Frontal cortex (tissue), 4 donors: ENCODE results near the gene LSM14B. TPM values are rescaled to one million over a fixed set of nuclear protein-coding genes. Genes with fewer than 3 reads are reported as not detected.
"Not testable (repeated sequence)": the region's sequence is repeated elsewhere in the genome, so short reads cannot be mapped to it uniquely, and the experiment has no call there.

Experiments
- DNase-seq, 2 donors: peaks; one replicate each; pipeline ENCODE4 v3.0.0; 2012; ENCODE audit warnings: low spot score in 2 of 2
- FAIRE-seq: peaks from 2 replicates; lab custom pipeline; 2012; peaks lifted over from hg19 to GRCh38; lab: Jason Lieb, UNC
- total RNA-seq: library from RNA; depleted of rRNA; stranded (reverse); fragments of >200 nt; gene quantifications from one replicate; pipeline ENCODE4 v1.2.3, GENCODE V29; 2014
- donor health status: control.
- donor health status: control.
- donor health status: control.

Gene LSM14B
- 97.8 TPM for total RNA-seq

DNA sequence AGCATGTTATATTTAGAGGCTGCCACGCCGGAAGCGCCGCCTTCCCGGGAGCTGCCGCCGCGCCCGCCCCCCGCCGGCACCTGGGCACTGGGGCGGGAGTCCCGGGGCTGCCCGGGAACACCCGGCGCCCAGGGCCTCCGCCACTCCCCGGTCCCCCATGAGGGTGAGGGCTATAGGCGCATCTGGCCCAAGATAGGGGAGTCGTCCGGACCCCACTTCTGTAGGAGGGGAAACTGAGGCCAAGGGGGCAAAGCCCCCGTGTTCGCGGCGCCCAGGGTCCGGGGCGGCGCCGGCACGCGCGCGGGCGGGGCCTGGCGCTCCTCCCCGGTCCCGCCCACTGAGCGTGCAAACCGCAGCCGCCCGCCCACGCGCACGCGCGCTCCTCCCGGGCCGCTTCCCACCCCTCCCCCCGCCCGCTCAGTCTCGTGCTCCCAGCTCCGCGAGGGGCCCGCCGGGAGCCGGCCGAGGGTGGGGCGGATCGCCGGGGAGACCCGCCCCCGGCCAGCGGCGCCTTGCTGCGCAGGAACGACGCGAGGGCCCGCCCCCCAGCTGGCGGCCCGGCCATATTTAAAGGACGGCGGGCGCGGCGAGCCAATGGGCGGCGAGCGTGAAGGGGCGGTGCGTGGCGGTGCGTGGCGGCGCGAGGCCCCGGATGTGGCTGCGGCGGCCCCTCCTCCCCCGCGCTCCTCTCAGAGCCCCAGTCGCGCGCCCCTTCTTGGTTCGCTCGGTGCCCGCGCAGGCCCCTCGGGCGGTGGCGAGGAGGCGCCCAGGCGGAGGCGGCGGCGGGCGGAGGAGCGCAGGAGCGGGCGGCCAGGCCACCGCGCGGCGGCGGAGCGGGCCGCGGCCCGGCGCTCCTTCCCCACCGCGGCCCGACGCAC is at the start of gene LSM14B:
TSS of gene LSM14B (plus strand) at position 700 of the 878 bp plus-strand sequence. CDS start 192 bp downstream, outside the sequence.
- FAIRE-seq (no peak), DNase-seq (peak; percentile 99 to 100)

DNA sequence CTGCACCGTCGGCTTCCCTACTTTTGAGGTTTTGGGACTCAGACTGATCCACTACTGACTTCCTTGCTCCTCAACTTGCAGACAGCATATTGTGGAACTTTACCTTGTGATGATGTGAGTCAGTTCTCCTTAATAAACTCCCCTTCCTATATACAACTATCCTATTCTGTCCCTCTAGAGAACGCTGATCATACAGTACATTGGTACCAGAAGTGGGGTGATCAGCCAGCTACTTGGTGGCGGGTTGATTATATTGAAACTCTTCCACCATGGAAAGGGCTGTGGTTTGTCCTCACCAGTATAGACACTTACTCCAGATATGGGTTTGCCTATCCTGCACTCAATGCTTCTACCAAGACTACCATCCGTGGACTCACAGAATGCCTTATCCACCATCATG is 49.0 kb upstream of the LSM14B start:
- FAIRE-seq = no peak
- DNase-seq = no peak

DNA sequence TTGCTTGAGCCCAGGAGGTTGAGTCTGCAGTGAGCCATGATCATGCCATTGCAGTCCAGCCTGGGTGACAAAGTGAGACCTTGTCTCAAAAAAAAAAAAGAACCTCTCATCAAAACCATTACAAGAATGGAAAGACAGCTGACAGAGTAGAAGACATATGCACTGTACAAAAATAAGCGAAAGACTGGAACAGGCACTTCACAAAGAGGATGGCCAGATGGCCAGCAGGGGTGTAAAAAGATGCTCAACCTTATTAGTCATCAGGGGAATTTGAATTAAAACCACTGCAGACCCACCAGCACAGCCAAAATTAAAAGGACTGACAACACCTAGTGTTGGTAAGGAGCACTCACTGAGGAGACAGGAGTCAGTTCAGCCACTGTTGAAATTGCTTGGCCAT is 43.1 kb upstream of the LSM14B start:
- DNase-seq = no peak
- FAIRE-seq = no peak

DNA sequence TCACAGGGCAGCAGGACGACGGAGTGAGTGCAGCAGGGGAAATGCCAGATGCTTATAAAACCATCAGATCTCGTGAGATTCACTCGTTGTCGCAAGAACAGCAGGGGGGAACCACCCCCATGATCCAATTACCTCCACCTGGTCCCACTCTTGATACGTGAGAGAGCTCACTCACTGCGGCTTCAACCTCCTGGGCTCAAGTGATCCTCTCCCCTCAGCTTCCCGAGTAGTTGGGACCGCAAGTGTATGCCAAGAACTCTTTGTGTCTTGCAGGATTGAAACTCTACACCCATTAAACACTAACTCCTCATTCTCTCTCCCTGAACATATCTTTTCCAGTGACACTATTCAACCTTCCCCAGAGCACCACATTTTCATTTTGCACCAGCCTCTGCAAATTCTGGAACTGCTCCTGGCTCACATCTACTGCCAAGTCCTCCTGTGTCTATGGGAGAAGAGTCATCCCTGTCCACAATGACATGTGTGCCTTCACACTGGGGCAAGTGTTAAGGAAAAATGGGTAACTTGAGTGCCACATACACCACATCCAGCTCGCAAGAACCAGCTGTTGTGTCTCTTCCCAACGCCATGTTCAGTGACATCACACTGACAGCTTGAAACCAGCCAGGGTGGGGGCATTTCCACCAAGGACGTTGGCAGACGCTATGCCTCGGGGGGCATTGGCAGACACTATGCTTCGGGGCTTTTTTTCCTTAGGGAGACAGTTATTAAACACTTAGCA is 41.9 kb upstream of the LSM14B start:
- DNase-seq (no peak), FAIRE-seq (no peak)

DNA sequence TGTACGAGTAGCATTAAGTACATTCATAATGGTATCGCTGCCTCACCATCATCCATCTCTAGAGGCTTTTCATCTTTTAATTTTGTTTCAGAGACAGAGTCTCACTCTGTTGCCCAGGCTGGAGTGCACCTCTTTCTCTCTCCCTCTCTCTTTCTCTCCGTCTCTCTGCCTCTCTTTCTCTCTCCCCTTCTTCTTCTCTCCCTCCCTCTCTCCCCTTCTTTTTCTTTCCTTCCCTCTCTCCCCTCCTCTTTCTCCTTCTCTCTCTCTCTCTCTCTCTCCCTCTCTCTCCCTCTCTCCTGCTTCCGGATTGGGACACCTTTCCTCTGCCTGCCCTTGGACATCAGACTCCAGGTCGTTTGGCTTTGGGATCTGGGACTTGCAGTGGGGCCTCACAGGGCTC is 39.0 kb upstream of the LSM14B start:
- FAIRE-seq = no peak
- no peak for DNase-seq

DNA sequence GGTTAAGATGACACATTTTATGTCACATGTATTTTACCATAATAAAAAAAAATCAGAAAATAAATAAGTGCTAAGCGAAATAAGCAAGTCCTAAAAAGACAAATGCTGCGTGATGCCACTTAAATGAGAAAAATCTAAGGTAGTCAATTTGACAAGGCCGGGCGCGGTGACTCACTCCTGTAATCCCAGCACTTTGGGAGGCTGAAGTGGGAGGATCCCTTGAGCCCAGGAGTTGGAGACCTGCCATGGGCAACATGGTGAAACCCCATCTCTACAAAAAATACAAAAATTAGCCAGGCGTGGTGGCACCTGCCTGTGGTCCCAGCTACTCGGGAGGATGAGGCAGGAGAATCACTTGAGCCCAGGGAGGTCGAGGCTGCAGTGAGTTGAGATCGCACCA is 38.1 kb upstream of the LSM14B start:
- DNase-seq, FAIRE-seq: not testable (repeated sequence)

DNA sequence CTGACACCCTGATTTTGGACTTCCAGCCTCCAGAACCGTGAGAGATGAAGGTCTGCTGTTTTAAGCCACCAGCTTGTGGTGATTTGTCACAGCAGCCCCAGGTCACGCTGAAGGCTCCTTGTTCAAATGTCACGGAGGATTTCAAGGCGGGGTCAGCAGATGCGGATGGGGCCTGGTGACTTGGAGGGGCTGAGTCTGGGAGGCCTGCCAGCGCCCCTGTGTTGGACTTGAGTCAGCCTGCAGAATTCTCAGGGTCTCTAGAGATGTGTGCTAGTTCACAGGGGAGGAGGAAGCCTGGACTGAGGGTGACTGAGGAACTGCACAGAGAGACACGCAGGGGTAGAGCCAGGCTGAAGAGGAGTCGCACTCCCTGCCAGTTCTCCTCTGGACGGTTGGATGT is 37.1 kb upstream of the LSM14B start:
- FAIRE-seq = no peak

DNA sequence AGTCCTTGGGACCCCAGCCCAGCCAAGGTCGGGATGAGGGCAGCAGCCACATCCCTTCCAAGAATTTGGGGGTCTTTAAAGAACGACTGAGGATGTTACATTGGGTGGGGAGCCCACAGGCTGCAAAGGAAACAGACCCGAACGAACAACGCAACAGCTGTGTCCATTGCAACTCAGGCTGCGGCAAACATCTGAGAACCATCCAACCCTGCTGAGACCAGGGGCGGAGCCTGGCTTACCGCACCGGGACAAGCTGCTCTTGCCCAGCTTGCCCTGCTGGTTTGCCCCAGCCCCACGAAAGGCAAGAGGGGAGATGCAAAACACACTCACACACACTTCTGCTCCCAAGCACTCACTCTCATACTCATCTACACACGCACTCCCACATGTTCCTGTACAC is 35.0 kb upstream of the LSM14B start:
- DNase-seq = no peak

More for the DNA sequence above, 37.1 kb upstream of the LSM14B start:
- DNase-seq = no peak

DNA sequence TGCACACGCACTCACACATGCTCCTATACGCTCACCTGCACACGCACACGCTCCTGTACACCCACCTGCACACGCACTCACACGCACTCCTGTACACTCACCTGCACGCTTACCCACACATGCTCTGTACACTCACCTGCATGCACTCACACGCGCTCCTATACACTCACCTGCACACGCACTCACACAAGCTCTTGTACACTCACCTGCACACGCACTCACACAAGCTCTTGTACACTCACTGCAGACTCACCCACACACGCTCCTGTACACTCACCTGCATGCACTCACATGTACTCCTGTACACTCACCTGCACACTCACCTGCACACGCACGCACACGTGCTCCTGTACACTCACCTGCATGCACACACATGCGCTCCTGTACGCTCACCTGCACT is 34.6 kb upstream of the LSM14B start:
- no peak for DNase-seq
- FAIRE-seq = no peak

More for the DNA sequence above, 35.0 kb upstream of the LSM14B start:
- no peak for FAIRE-seq

DNA sequence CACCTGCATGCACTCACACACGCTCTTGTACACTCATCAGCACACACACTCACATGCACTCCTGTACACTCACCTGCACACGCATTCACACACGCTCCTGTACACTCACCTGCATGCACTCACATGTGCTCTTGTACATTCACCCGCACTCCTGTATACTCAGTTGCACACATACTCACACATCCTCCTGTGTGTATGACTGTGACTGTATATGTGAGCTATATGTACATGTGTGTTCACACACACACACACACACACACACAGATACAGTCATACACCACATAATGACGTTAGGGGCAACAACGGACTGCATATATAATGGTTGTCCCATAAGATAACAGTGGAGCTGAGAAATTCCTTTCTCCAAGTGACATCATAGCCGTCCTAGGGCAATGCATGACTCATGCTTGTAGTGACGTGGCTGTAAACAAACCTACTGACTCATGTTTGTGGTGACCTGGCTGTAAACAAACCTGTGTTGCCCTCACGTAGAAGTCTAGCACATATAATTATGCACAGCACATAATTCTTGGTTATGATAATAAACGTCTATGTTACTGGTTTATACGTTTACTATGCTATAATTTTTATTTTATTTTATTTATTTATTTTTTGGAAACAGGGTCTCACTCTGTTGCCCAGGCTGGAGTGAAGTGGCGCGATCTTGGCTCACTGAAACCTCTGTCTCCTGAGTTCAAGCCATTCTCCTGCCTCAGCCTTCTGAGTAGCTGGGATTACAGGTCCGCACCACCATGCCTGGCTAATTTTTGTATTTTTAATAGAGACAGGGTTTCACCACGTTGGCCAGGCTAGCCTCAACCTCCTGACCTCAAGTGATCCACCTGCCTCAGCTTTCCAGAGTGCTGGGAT is 33.8 kb upstream of the LSM14B start:
- FAIRE-seq = no peak
- no peak for DNase-seq

DNA sequence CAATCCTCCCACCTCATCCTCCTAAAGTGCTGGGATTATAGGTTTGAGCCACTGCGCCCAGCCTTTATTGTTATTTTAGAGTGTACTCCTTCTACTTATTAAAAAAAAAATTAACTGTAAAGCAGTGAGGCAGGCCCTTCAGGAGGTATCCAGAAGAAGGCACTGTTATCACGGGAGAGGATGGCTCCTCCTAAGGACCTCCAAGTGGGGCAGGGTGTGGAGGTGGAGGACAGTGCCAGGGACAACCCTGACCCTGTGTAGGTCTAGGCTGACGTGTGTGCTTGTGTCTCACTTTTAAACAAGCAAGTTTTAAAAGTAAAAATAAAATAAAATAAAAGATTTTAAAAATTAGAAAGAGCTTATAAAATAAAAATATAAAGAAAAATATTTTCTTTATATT is 32.9 kb upstream of the LSM14B start:
- FAIRE-seq = no peak

DNA sequence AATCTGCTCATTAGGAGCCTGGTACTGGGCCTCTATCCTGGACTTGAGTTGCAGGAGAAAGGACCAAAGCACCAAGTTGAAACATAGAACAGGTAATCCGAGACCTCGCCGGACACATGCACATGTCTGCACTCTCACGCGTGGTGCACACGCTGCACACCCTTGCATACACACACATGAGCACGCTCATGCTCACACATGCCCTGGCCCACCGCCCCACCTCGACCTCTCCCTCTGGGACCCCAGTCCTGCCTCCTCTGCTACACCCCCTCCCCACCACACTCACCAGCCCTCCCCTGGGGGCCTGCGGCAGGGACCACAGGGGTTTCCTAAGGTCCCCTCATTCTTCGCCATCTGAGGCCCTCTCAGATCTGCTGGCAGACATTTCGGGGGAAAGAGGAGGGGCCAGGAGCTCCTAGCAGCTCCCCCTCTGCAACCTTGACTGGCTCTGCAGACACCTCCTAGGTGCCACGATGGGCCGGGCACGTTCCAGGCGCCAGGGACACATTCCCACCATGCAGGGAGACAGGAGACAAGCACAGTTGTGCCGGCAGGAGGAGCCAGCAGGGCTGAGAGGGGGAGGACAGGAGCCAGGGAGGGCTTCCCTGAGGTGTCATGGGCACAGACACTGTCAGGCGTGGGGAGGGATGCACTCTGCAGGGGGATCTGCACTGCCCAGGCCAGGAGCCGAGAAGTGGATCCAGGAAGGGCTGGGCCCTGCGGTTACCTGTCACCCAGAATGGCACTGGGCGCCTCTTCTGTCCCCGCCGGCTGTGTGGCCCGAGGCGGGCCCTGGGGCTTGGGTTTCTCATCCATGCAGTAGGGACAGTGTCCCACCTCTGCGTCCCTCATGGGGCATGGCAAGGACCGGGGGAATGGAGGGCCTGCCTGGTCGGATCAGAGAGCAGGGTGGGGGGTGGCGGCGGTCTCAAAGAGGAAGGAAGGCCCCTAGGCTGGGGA is 25.6 kb upstream of the LSM14B start:
- DNase-seq (no peak), FAIRE-seq (no peak)

More for the DNA sequence above, 32.9 kb upstream of the LSM14B start:
- DNase-seq = no peak

DNA sequence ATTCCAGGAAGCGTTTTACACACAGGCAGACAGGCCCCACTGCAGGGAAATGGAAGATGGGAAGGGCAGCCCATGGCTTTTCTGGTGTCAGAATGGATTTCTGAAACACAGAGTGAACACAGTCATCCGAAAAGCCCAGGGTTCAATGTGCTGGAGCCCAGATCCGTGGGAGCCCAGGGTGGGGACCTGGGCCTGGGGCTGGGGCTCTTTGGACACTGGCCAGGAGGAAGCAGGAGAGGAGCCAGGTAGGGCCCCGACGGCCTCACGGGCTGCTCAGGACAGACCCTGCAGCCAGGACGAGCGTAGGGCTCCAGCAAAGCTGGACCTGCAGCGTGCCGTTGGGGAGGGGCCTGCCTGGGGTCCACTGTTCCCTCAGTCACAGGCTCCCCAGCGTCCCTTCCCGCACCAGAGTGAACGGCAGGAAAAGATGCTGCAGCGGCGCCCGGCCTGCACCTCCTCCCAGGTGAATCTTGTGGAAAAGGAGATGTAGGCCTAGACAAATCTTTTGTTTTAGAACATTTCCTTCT is 24.3 kb upstream of the LSM14B start:
- FAIRE-seq (no peak), DNase-seq (no peak)

DNA sequence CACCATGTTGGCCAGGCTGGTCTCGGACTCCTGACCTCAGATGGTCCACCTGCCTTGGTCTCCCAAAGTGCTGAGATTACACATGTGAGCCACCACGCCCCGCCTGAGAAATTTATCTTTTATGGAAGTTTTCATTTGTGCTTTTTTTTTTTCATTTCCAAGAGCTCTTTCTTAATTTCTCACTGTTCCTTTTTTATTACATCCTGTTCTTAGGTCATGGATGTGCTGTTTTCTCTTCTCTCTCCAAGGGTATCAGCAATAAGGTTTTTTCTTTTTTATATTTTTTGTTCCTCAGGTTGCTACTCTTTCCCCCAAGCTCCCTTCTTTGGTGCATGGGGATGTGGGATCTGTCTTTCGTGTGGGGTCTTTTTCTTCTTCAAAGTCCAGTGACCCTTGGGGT is 21.2 kb upstream of the LSM14B start:
- DNase-seq = no peak
- FAIRE-seq = no peak

DNA sequence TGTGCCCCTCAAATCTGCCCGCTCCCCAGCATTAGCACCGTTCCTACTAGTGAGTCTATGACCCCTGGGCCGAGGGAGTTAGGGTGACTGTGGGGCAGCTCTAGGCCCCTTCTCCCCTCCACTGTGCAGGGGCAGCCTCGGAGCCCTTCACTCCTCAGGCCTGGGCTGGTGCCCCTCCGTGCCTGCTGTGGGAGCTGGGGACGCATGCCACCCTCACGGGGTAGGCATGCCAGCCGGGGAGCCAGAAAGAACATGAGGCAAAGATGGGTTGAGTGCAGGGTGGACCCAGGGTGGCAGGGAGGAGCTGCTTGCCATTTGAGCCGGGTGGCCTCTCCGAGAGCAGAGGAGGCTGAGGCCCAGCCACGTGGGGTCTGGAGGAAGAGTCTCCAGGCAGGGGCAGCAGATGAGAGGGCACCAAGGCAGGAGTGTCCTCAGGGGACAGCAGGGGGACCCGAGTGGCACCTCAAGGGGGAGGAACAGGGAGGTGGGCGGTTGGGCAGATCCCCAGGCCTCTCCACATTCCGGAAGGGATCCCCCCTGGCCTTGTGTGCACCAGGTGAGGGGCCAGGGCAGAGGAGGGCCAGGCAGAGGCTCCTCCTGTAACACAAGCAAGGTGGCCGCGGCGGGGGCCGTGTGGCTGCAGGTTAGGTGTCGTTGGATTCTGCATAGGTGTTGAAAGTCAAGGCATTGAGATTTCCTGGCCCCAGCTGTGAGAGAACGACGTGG is 18.6 kb upstream of the LSM14B start:
- FAIRE-seq = no peak

DNA sequence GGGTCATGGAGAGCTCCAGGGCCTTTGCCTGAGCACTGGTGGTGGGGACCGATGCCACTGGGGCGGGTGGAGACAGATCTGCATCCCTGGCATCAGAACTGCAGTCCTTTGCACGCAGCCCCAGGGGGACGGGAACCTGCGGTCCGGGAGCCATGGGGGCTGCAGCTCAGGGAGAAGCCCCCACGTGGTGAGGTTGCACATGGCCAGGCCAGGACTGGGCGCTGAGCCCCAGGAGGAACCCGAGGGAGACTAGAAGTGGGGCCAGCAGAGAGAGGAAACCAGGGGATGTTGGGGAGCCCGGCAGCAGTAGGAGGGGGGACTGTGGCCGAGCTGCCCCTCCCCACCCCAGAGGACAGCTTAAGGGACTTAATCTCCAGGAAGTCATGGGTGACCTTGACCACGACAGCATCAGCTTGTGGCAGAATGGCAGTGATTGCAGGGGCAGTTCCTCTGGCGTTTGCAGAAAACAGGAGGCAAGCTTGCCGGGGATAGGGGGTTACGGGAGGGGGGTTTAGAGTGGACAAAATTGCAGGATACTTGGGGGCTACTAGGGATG is 18.0 kb upstream of the LSM14B start:
- FAIRE-seq (no peak), DNase-seq (no peak)

More for the DNA sequence above, 18.6 kb upstream of the LSM14B start:
- DNase-seq = no peak

DNA sequence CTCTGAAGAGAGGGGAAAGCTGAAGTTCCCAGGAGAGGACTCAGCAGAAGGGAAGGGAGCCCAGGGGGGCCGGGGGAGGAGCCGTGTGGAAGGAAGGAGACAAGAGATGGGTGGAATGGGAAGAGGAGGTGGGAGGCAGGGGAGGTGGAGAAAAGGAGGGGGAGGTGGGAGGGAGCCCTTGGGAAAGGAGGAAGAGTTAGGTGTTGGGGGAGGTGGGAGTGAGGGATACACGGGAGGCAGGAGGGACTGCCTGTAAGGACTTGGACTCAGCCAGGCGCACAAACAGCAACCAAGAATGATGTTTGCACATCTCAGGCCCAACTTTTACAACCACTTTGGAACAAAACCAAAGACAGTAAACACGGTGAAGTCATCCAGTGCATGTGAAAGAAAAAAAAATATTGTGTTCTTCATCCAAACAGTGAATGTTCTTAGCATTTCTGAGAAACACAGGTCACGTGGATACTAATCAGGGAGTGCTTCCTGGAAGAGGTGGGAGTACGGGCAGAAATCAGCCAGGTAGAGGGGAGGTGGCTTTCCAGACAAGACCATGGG is 17.4 kb upstream of the LSM14B start:
- FAIRE-seq (no peak), DNase-seq (no peak)

DNA sequence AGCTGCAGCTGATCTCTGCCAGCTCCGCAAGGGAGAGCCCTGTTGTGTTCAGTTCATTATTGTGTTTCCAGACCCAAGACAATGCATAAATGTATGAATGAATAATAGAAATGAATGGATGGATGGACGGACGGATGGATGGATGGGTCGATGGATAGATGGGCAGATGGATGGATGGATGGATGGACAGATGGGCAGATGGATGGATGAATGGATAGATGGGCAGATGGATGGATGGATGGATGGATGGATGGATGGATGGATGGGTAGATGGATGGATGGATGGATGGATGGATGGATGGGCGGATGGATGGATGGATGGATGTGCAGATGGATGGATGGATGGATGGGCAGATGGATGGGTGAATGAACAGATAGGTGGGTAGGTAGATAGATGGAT is 16.7 kb upstream of the LSM14B start:
- no peak for FAIRE-seq
- DNase-seq = no peak
